Stimulated activated naive B cell treated with anti-CD40 and anti-IgM and Interleukin-4, amounts not matched to agents 10 μg/mL and 1 μg/mL and 100 μg/mL, for 72 hours (primary cell): ENCODE data around the gene RYR2.

Source experiments
- ATAC-seq, 2 donors: fragments of 150-1000 bp; cut with Tn5 transposase; replicated peaks; 2 replicates each; pipeline ENCODE4 v1.10.0; 2021; ENCODE audit warnings: moderate library complexity in 1 of 2
- DNase-seq: peaks from one replicate; pipeline ENCODE4 v3.0.0; 2021
- H3K27ac Mint-ChIP-seq: one replicate; pipeline ENCODE4 v1.8.0; 2022; ENCODE audit warnings: mild to moderate bottlenecking, mixed read lengths
- H3K27me3 Mint-ChIP-seq, 2 donors: one replicate each; pipeline ENCODE4 v1.8.0; 2022; ENCODE audit warnings: mixed read lengths in 2 of 2
- H3K36me3 Mint-ChIP-seq, 2 donors: one replicate each; pipeline ENCODE4 v1.8.0; 2022; ENCODE audit warnings: mixed read lengths in 2 of 2, mild to moderate bottlenecking in 1 of 2
- H3K4me1 Mint-ChIP-seq, 2 donors: one replicate each; pipeline ENCODE4 v1.8.0; 2022; ENCODE audit warnings: mixed read lengths in 2 of 2, mild to moderate bottlenecking in 1 of 2
- H3K4me3 Mint-ChIP-seq, 2 donors: one replicate each; pipeline ENCODE4 v1.8.0; 2022; ENCODE audit warnings: mild to moderate bottlenecking in 2 of 2, mixed read lengths in 2 of 2, moderate library complexity in 1 of 2
- H3K9me3 Mint-ChIP-seq, 2 donors: one replicate each; pipeline ENCODE4 v1.8.0; 2022; ENCODE audit warnings: mixed read lengths in 2 of 2, mild to moderate bottlenecking in 1 of 2

RYR2 gene

DNA sequence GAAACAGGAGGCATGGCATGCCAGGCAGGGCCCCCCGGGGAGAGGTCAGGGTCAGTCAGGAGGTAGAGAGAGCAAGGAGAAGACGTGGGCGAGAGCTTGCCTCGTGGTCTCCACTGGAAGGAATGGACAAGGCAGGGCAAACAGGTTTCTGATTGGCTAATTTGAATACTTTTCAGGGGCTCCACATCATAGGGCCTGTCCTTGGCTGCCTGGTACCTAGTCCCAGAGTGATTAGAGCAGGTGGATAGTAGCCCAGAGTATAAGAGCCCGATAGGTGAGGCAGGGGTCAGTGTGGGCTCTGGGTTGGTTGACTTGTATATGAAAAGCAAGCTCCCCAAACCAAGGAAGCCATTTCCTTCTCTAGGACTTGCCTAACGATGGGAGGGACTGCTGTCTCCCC lies 670.1 kb downstream of the RYR2 start:
- no peak for DNase-seq
- Mint-ChIP-seq H3K27me3 (no peaks in the 10 kb centered on the region), H3K36me3 (no peaks in the 10 kb centered on the region), H3K27ac (no peak overlapping the region), H3K4me3 (no peak overlapping the region), H3K4me1 (no peaks in the 10 kb centered on the region), H3K9me3 (no peaks in the 10 kb centered on the region)
- ATAC-seq: no peak

DNA sequence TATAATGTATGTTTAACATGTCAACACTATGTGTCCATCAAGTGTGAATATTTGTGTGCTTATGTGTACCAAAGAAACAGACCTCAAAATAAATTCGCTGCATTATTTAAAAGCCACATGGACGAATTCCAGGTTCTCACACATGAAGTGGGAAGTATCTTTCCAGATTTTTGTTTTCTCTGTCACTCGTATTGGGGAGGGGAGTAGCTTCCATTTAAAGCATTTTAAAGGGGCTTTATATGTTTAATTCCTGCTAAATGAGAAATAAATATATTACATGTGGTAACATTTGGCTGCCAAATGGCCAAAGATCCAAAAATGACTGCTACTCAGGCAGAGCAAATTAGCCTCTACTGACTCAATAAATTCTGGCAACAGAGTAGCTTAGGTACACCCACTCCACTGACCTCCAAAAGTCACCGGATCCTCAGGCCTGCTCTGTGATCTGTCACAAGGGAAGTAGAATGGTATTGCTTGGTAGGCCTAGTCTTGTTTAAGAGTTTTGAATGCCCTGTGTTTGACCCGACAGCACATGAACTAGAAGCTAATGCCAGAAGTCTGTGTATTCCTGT lies 670.7 kb downstream of the RYR2 start:
- no peak overlapping the region for H3K4me3 Mint-ChIP-seq
- no peaks in the 10 kb centered on the region for H3K27me3 Mint-ChIP-seq
- no peaks in the 10 kb centered on the region for H3K36me3 Mint-ChIP-seq
- H3K4me1 Mint-ChIP-seq: no peaks in the 10 kb centered on the region
- H3K9me3 Mint-ChIP-seq: no peaks in the 10 kb centered on the region
- DNase-seq (no peak), ATAC-seq (no peak)
- no peak overlapping the region for H3K27ac Mint-ChIP-seq

DNA sequence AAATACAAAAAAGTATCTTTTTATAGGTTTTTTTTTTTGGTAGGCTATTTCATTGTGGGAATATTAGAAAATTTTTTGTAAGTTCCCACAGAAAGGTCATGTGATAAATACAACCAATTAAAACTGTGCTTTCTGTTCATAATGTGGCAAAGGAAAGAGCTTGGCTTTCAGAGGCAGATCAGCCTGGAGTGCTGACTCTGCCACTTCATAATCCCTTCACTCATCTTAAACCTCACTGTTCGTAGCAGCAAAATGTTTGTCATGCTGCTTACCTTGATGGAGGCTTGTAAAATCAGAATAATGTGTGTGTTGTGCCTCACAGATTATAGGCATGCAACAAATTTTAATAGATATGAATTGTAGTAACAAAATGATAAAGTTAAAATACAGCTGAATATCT lies 671.9 kb downstream of the RYR2 start:
- Mint-ChIP-seq H3K27ac (no peak overlapping the region), H3K4me1 (no peaks in the 10 kb centered on the region), H3K9me3 (peaks cover 2 to 3% of the 10 kb centered on the region in 2 donors), H3K36me3 (no peaks in the 10 kb centered on the region), H3K27me3 (no peaks in the 10 kb centered on the region), H3K4me3 (no peak overlapping the region)
- no peak for DNase-seq
- ATAC-seq: no peak

DNA sequence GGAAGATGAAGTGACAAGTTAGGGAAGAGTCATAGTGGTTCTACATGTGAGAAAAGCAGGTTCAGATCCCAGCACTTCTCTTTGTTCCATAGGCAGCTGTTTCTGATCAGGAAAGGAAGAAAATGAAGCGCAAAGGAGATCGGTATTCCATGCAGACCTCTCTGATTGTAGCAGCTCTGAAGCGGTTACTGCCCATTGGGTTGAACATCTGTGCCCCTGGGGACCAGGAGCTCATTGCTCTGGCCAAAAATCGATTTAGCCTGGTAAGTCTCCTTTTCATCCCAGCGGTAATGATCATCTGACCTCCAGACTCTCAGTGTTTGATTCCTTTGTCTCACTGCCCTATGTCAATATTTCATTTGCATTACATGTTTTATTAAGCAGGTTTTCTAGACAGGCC lies 675.1 kb downstream of the RYR2 start:
- no peak for ATAC-seq
- Mint-ChIP-seq H3K36me3 (no peaks in the 10 kb centered on the region), H3K4me1 (no peaks in the 10 kb centered on the region), H3K4me3 (no peak overlapping the region), H3K9me3 (peaks cover 5 to 7% of the 10 kb centered on the region in 2 donors), H3K27ac (no peak overlapping the region), H3K27me3 (no peaks in the 10 kb centered on the region)
- DNase-seq: no peak

DNA sequence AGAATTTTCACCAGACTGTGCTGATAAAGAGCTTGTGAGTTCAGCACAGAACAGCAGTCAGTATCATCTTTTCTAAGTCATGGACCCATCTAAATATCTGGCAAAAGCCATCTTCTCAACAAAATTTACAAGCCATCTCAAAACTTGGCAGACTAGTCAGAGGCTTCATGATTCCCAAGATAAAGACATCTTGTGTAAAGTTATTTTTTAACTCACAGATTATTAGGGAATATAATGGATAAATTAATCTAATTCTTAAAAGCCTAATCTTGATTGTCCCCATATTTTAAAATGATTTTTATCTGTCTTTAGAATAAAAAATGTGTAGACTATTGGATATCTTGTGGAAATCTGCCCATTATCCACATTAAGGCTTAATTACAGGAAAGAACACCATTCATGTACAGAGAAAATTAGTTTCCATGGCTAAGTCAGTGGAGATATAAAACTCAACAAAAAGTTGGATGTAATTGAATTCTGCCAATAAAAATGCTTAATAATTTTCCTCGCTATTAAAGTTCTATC lies 688.9 kb downstream of the RYR2 start:
- Mint-ChIP-seq H3K27me3 (no peaks in the 10 kb centered on the region), H3K4me1 (no peaks in the 10 kb centered on the region), H3K9me3 (peaks cover 4 to 6% of the 10 kb centered on the region in 2 donors), H3K4me3 (no peak overlapping the region), H3K36me3 (no peaks in the 10 kb centered on the region), H3K27ac (no peak overlapping the region)
- ATAC-seq (no peak), DNase-seq (no peak)

DNA sequence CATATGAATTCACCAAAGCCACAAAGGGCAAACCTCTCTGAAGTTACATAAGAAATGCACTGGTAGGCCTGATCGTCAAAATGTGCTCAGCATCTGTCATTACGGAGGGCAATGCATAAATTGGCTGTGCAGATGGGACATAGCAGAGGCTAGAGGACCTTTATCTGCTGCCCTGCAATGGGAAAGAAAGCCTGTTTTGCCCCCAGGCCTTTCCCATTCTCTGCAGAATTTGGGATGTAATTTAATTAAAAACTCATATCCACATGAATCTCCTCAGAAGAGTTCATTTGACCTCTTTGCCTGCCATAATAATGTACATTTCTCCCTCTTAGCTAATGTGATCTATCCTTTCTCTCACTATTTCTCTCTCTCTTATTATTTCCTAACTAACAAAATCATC lies 690.7 kb downstream of the RYR2 start:
- Mint-ChIP-seq H3K4me1 (no peaks in the 10 kb centered on the region), H3K27me3 (no peaks in the 10 kb centered on the region), H3K27ac (no peak overlapping the region), H3K4me3 (no peak overlapping the region), H3K9me3 (peaks cover 4 to 6% of the 10 kb centered on the region in 2 donors), H3K36me3 (no peaks in the 10 kb centered on the region)
- DNase-seq (no peak), ATAC-seq (no peak)

DNA sequence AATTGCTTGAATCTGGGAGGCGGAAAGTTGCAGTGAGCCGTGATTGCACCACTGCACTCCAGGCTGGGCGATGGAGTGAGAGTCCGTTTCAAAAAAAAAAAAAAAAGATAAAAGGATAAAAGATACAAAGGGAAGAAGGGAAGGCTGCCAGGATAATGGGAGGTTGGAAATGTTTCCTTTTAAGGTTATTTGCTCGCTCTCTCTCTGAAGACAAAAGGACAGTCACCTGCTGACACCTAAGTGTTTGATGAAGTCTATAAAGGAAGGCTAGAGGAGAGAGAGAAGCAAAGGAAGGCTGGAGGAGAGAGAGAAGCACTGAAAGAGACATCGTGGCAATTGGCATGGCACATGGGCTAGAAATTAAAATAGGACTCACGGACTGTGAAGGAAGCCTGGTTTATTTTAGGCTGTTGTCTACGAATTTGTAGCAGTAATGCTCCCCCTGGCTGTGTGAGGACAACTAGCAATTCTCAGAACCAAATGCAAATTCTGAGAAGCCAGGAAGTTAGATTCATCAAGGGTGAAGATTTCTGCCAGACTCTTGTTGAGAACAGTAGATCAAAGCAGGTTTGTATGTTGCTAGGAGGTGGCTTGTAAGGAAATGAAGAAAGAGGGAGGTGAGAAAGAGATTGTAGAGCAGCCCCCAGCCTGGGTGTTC lies 694.5 kb downstream of the RYR2 start:
- no peaks in the 10 kb centered on the region for H3K9me3 Mint-ChIP-seq
- no peaks in the 10 kb centered on the region for H3K4me1 Mint-ChIP-seq
- no peak for ATAC-seq

DNA sequence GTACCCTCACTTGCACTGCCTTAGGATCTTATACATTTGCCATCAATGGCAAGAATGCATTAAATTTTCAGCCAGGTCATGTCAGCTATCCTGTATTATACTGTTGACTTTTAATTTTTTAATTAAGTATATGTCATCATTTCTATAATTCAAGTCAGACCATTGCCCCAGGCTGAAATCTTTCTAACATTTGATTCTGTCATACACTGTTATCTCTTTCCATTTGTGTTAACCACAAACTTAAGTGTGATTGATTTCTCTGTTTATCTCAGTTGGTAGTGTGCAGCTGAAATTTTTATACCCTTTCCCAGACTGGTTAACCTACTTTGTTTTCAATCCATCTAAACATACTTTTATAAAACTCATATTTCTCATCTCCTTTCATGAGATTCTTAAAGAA lies 695.5 kb downstream of the RYR2 start:
- no peaks in the 10 kb centered on the region for H3K9me3 Mint-ChIP-seq
- H3K27me3 Mint-ChIP-seq: no peaks in the 10 kb centered on the region
- ATAC-seq (no peak), DNase-seq (no peak)
- no peak overlapping the region for H3K27ac Mint-ChIP-seq
- H3K4me1 Mint-ChIP-seq: no peaks in the 10 kb centered on the region
- no peaks in the 10 kb centered on the region for H3K36me3 Mint-ChIP-seq
- H3K4me3 Mint-ChIP-seq: no peak overlapping the region

More for the DNA sequence above, 694.5 kb downstream of the RYR2 start:
- no peak for DNase-seq
- H3K27me3 Mint-ChIP-seq: no peaks in the 10 kb centered on the region
- H3K36me3 Mint-ChIP-seq: no peaks in the 10 kb centered on the region
- H3K27ac Mint-ChIP-seq: no peak overlapping the region
- no peak overlapping the region for H3K4me3 Mint-ChIP-seq

DNA sequence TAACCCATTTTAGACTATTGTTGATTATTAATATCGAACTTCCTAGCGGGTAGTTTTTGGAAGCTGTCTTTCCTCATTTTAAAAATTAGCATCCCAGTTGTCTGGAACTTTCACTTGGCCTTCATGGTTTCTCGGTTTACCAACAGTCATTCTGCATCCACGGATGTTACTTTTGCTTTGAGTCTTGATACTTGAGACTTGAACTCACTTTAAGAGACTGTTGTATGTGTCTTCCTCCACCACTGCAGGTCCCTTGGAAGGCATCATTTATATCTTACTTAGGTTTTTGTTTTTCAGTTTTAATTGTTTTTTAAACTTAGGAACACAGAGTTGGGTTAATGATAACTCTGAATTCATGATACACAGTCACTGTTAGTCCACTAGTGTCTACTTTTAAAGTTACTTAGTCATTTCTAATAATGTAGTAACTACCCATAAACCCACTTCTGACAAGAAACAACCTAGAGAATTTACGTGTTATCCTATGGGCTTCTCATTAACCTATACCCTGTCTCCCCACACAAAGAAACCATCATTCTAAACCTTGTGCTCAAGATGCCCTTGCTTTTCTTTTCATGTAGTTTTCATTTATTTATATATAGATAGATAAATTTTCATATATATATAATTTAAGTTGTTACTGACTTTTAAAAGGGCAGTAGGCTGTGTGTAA lies 696.1 kb downstream of the RYR2 start:
- Mint-ChIP-seq H3K9me3 (no peaks in the 10 kb centered on the region), H3K4me1 (no peaks in the 10 kb centered on the region), H3K4me3 (no peak overlapping the region), H3K36me3 (no peaks in the 10 kb centered on the region), H3K27ac (no peak overlapping the region), H3K27me3 (no peaks in the 10 kb centered on the region)
- ATAC-seq: no peak
- no peak for DNase-seq

DNA sequence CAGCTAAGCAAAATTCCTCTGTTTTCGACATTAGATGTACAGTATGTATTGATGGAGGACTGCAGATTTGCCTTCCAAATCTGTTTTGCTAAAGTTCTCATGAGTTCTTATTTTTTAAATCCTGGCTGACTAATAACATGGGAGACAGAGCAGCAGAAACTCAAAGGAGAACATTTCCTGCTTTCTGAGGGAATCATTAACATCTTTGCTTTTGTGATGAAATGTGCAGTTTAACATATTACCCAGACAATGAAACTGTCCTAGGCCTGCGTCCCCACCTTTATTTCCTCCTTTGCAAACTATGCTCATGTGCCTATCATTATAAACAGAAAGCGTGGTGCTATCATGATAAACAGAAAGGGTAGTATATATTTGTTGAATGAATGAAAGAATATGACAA lies 698.9 kb downstream of the RYR2 start:
- H3K27ac Mint-ChIP-seq: no peak overlapping the region
- no peaks in the 10 kb centered on the region for H3K36me3 Mint-ChIP-seq
- DNase-seq (no peak), ATAC-seq (no peak)
- no peaks in the 10 kb centered on the region for H3K27me3 Mint-ChIP-seq
- H3K4me3 Mint-ChIP-seq: no peak overlapping the region
- no peaks in the 10 kb centered on the region for H3K9me3 Mint-ChIP-seq
- no peaks in the 10 kb centered on the region for H3K4me1 Mint-ChIP-seq

DNA sequence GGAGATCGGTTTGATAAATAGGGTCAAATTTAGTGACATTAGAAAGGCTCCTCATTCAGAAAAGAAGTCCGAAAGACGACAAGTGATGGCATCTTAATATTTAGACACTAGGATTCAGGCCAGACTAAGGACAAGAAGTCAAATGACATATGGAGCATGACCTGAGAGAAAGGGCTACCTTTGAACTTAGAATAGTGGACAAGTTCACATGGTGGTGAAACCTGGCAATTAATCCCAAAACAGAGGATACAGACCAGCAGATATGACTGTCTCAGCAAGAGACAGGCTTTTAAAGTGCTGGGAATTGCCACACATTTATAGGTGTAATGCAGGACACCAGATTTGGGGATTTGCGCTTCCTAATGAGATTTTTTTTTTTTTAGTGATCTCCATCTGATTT lies 703.6 kb downstream of the RYR2 start:
- no peak overlapping the region for H3K4me3 Mint-ChIP-seq
- H3K27ac Mint-ChIP-seq: no peak overlapping the region
- ATAC-seq: no peak
- no peak for DNase-seq
- no peaks in the 10 kb centered on the region for H3K9me3 Mint-ChIP-seq
- H3K27me3 Mint-ChIP-seq: no peaks in the 10 kb centered on the region
- H3K36me3 Mint-ChIP-seq: no peaks in the 10 kb centered on the region
- H3K4me1 Mint-ChIP-seq: no peaks in the 10 kb centered on the region

DNA sequence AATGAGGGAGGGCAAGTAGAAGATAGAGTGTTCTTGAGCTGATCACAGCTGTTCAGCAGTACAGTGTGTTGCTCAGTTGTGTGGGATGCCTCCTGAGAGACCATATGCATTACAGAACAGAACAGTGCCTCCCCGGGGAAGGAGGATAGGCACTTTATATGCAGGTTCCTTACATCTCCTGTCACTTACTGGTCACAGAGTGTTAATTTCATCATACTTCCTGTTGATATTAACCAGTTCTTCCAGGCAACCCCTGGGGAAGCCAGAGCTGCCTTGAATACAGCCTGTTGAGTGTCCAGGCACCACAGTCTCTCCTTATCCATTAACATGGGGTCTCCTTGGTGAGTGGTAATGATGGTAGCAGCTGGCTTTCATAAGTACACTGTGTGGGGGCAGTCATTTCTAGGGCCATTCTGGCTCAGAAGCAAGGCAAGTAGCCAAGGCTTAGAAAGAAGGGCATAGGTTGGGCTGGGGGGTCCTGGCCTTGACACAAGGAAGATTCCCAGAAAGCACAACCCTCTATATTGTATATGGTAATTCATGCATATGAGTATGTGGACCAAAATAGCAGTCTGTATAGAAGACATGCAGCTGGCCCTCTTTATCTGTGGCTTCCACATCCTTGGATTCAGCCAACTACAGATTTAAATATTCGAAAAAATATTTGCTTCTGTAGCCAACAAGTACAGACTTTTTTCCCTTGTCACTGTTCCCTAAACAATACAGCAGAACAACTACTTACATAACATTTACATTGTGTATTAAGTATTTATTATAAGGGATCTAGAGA lies 706.4 kb downstream of the RYR2 start:
- H3K36me3 Mint-ChIP-seq: no peaks in the 10 kb centered on the region
- H3K27me3 Mint-ChIP-seq: no peaks in the 10 kb centered on the region
- H3K9me3 Mint-ChIP-seq: no peaks in the 10 kb centered on the region
- DNase-seq (no peak), ATAC-seq (no peak)
- H3K27ac Mint-ChIP-seq: no peak overlapping the region
- H3K4me1 Mint-ChIP-seq: no peaks in the 10 kb centered on the region
- H3K4me3 Mint-ChIP-seq: no peak overlapping the region

DNA sequence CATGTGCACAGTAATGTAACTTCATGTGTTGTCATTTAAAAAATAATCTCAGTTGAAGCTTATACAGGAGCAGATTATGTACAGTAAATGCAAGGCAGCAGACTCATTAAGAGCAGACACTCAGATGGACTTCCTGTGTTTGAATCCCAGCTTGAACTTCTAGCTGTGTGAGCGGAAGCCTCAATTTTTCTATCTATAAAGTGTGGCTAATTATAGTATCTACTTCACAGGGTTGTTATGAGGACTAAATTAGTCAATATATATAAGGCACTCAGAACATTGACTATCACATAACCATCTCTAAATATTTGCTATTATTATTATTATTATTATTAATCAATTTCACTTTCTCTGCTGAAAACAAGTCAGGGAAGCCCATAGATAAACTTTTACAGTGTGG lies 707.1 kb downstream of the RYR2 start:
- H3K27me3 Mint-ChIP-seq: no peaks in the 10 kb centered on the region
- H3K4me3 Mint-ChIP-seq: no peak overlapping the region
- DNase-seq: no peak
- no peaks in the 10 kb centered on the region for H3K36me3 Mint-ChIP-seq
- no peaks in the 10 kb centered on the region for H3K4me1 Mint-ChIP-seq
- no peak overlapping the region for H3K27ac Mint-ChIP-seq
- no peak for ATAC-seq
- H3K9me3 Mint-ChIP-seq: no peaks in the 10 kb centered on the region

DNA sequence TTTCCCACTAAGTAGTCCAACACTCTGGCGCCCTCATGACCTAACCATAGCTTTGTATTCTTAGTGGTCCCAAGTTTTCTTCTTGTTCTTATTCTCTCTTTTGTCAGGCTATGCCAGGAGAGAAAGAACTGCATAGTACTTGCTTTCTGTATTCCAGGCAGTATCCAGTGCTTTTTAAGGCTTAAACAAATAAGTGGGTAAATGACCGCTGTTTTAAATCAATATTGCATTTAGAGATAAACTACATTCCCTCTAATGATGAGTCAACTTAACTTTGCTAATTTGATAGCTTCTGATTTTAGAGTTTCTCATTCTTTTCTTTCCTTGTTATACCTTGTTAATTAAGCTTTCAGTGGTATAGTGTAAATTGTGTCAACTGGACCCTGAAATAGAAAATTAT lies 709.1 kb downstream of the RYR2 start:
- H3K27me3 Mint-ChIP-seq: no peaks in the 10 kb centered on the region
- no peak overlapping the region for H3K4me3 Mint-ChIP-seq
- peaks cover 0 to 4% of the 10 kb centered on the region in 2 donors for H3K9me3 Mint-ChIP-seq
- no peak overlapping the region for H3K27ac Mint-ChIP-seq
- H3K36me3 Mint-ChIP-seq: no peaks in the 10 kb centered on the region
- ATAC-seq: no peak
- DNase-seq: no peak
- H3K4me1 Mint-ChIP-seq: no peaks in the 10 kb centered on the region
